HFFc6 (cell line): Measurements from ENCODE around the gene HLA-DMA. TPM values are rescaled to one million over a fixed set of nuclear protein-coding genes. Genes with fewer than 3 reads are reported as not detected.

Experiments used
- DNase-seq: peaks from one replicate; pipeline ENCODE4 v3.0.0-alpha.2; 2018
- H3K27ac Mint-ChIP-seq: 2 replicates; pipeline ENCODE4 v1.8.0; 2020; ENCODE audit warnings: mild to moderate bottlenecking, mixed read lengths
- H3K27me3 Mint-ChIP-seq: 2 replicates; pipeline ENCODE4 v1.8.0; 2021; ENCODE audit warnings: mild to moderate bottlenecking, moderate library complexity, mixed read lengths; ENCODE audit not compliant: insufficient read depth
- H3K36me3 Mint-ChIP-seq: 2 replicates; pipeline ENCODE4 v1.8.0; 2021; ENCODE audit warnings: low read depth, mixed read lengths
- H3K4me1 Mint-ChIP-seq: 2 replicates; pipeline ENCODE4 v1.8.0; 2020; ENCODE audit warnings: low read depth, mixed read lengths
- H3K4me3 Mint-ChIP-seq: 2 replicates; pipeline ENCODE4 v1.8.0; 2020; ENCODE audit warnings: mild to moderate bottlenecking, moderate library complexity, mixed read lengths
- H3K9me3 Mint-ChIP-seq: 2 replicates; pipeline ENCODE4 v1.8.0; 2020; ENCODE audit warnings: mild to moderate bottlenecking, mixed read lengths
- CTCF ChIP-seq: fragments of 200-600 bp; sonication (generic); IDR thresholded peaks from 2 replicates; pipeline ENCODE4 v1.5.0; 2021; ENCODE audit warnings: antibody characterized with exemption, mild to moderate bottlenecking
- total RNA-seq, 6 experiments: library from RNA; stranded (reverse); fragmentation: NEBNext Ultra II Directional; extraction: Animal tissue kit (Norgen Biotek cat#: 25700); gene quantifications; 2 replicates in 1 of 6; 3 replicates in 5 of 6; pipeline ENCODE4 v1.2.3, GENCODE V29; 2021

Gene HLA-DMA
- total RNA-seq, 6 experiments from 2014 or later = 2.0 to 3.1 (median 2.2) TPM

- peak; percentile 78 for DNase-seq
- Mint-ChIP-seq H3K27me3 (peaks cover 34% of the 10 kb centered on the region), H3K9me3 (peaks cover 13% of the 10 kb centered on the region), H3K4me1 (peaks cover 29% of the 10 kb centered on the region), H3K36me3 (peaks cover 44% of the 10 kb centered on the region), H3K4me3 (peak overlapping the region; percentile 93), H3K27ac (peak overlapping the region; percentile 99)
- no peak for TF ChIP-seq CTCF
These were observed 17.7 kb upstream of the HLA-DMA start for GRCh38 chr6:32970413-32971241.

GRCh38 chr6:32969685-32970412, 17.0 kb upstream of the HLA-DMA start:
- TF ChIP-seq CTCF = peak; percentile 66
- H3K27ac Mint-ChIP-seq = peak overlapping the region; percentile 99
- peaks cover 13% of the 10 kb centered on the region for H3K9me3 Mint-ChIP-seq
- H3K27me3 Mint-ChIP-seq = peaks cover 33% of the 10 kb centered on the region
- H3K36me3 Mint-ChIP-seq = peaks cover 36% of the 10 kb centered on the region
- peak; percentile 91 for DNase-seq
- peaks cover 26% of the 10 kb centered on the region for H3K4me1 Mint-ChIP-seq
- peak overlapping the region; percentile 93 for H3K4me3 Mint-ChIP-seq

- Mint-ChIP-seq H3K4me3 (peak overlapping the region; percentile 93), H3K4me1 (peaks cover 26% of the 10 kb centered on the region), H3K9me3 (peaks cover 13% of the 10 kb centered on the region), H3K27ac (peak overlapping the region; percentile 99), H3K36me3 (peaks cover 28% of the 10 kb centered on the region), H3K27me3 (peaks cover 28% of the 10 kb centered on the region)
- DNase-seq = peak; percentile 89
- no peak; the same call in 1 of the 2 replicates for TF ChIP-seq CTCF
These were observed 16.2 kb upstream of the HLA-DMA start for GRCh38 chr6:32968867-32969684.

- H3K4me1 Mint-ChIP-seq = peaks cover 26% of the 10 kb centered on the region
- peaks cover 7% of the 10 kb centered on the region; the same call in 1 of the 2 replicates for H3K9me3 Mint-ChIP-seq
- H3K27me3 Mint-ChIP-seq = peaks cover 20% of the 10 kb centered on the region
- DNase-seq = peak; percentile 94
- peak within 1 kb of the TSS; percentile 99 for H3K27ac Mint-ChIP-seq
- H3K4me3 Mint-ChIP-seq = peak within 1 kb of the TSS; percentile 93
- H3K36me3 Mint-ChIP-seq = peaks cover 20% of the 10 kb centered on the region
- no peak for TF ChIP-seq CTCF
These were observed 15.4 kb upstream of the HLA-DMA start, which contains the start of gene BRD2 for GRCh38 chr6:32968093-32968866. BRD2 (plus strand) TSS chr6:32968594; CDS start chr6:32972899, 4,305 bp downstream.
